HG03342 (cell line): ENCODE results near the gene PALLD.
"Not testable (repeated sequence)": the region's sequence is repeated elsewhere in the genome, so short reads cannot be mapped to it uniquely, and the experiment has no call there.

Experiments
- ATAC-seq: cut with Tn5 transposase; IDR thresholded peaks from one replicate; pipeline ENCODE4 v1.9.1; 2021; ENCODE audit warnings: mild to moderate bottlenecking, moderate library complexity; ENCODE audit not compliant: unreplicated experiment

The PALLD gene

DNA sequence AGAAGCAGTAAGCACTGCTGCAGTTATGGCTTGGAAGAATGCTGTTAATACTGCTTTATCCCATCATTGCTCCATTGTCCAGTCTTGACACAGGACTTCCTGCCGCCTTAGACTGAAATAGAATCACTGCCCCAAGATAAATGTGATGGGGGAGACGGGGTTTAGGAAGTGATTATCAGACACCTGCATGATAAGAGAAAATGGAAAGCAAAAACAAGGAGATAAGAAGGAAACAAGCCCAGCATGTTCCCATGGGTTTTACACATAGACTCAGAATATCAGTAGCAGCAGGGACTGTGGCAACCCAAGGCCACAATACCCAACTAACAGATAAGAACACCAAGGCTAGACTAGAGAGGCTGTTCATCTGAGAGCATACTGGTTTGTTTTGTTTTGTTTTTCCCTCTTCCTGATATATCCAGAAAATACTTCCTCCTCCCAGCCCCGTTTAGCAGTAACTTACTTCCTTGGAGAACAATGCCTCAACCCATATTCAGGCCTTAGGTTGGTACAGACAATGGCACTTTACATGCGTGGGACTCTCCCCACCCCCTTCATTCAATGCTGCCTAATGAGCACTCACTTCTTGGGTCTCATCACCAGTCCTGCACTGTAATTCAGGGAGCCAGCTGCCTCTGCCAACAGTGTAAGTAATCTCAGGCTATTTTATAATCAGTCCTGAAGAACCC is 280.6 kb downstream of the PALLD start:
- no peak for ATAC-seq

DNA sequence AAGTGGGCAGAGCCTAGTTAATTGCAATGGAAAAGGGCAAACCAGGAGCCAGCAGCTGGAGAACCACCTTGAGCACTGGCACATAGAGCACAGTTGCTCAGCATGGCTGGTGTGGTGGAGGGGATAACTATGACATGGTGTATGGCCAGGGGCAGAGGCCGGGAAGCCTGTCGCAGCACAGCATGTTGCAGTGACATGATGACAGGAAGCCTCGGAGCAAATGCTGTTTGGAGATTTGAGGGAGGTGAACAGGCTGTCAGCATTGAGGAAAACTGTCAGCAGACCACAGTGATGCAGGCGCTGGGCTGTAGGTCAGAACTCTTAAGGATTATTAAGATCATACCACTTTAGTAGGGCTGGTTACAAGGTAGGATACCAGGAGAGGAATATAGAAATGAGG is 284.5 kb downstream of the PALLD start:
- ATAC-seq, result no peak

DNA sequence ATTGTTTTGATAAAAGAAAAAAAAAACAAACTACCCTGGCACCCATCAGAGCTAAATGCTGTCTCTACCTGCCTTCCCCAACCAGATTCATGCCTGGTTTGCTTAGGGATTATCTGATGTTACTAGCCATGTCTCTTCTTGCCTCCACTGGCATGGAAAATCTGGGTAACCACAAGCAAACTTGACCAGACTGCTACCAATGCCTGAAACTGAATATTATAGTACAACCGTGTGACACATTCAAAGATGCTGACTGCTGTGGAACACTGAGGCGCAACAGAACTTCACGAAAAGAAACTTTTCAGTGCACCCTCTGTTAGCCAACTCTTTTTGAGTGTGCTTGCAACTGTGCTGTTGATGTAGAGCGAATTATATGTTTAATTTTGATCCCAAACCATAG is 285.1 kb downstream of the PALLD start:
- ATAC-seq, result no peak

DNA sequence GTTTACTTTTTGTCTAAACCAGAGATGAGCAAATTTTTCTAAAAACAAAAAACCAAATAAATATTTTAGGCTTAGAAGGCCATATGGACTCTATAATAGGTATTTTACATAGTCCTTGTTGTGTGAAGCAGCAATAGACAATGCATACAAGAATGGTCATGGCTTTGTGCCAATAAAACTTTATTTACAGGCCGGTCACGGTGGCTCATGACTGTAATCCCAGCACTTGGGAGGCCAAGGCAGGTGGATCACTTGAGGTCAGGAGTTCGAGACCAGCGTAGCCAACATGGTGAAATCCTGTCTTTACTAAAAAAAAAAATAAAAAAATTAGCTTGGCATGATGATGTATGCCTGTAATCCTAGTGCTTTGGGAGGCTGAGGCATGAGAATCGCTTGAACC is 285.6 kb downstream of the PALLD start:
- no peak for ATAC-seq

DNA sequence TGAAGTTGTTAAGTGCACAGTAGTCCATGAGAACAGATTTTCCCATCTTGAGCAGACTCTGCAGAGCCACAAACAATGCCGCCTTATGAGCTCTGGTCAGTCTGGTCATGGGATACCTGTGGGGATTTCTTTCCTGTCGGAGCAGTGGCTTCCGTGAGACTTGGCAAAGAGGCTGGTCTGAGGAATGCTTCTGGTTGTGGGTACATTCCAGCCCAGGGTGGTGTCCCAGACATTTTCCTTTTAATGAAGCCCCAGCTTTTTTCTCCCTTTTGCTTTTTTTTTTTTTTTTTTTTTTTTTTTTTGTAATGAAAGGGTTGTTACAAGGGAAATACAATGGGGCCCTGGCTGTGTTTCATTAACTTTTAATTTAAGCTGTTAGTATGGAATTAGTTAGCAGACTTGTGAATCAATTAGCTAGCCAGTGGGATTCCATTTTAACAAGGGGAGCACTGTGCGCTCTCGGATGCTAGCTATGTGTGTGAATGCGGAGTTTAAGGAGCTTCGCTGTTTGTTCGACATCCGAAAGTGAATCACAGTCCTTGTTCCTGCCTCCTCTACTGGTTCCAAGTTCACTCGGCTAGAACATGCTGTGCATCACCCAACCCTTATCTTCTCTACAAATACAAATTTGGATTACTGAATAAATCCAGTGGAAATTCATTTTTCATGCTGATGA is 288.1 kb downstream of the PALLD start:
- ATAC-seq, result no peak

- no peak for ATAC-seq
These were observed 290.5 kb downstream of the PALLD start for GRCh38 chr4:168787334-168787733.

DNA sequence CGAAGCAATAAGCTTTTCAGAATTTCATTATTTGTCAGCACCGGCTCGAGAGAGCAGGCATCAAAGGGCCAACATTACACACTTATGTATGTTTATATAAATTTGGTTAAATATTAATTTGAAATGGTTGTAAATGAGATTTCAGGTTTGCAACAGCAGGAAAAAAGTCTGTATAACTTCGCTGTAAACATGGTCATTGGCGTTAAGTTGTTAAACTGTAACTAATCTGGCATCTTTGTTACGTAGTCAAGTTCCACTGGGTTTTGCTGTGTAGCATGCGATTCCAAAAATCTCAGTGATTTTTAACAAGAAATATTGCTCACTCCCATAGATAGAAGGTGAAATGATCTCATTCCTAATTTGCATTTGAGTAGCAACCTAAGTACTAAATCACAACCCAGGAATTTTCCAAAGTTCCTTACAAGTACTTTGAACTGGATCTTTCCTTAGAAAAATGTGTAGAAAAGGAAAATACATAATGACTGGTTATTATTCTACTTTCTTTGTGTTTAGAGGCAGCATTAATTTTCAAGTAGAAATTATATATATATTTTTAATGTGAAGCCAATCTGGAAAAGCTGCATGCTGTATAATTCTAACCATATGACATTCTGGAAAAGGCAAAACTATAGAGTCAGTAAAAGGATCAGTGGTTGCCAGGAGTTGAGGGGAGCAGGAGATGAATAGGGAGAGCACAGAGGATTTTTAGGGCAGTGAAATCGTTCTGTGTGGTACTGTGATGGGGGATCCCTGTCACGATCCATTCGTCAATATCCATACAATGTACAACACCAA is 291.1 kb downstream of the PALLD start:
- ATAC-seq, result no peak

GRCh38 chr4:168790898-168791297 is 294.0 kb downstream of the PALLD start:
- ATAC-seq, result no peak

DNA sequence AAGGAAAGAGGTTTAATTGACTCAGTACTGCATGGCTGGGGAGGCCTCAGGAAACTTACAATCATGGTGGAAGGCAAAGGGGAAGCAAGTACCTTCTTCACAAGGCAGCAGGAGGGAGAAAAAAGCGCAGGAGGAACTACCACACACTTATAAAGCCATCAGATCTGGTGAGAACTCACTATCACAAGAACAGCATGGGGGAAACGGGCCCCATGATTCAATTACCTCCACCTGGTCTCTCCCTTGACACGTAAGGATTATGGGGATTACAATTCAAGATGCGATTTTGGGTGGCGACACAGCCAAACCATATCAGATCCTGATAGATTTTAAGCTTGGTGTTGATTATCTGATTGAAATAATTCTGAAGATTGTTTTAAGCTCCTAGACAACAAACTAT is 294.5 kb downstream of the PALLD start:
- ATAC-seq, result no peak

DNA sequence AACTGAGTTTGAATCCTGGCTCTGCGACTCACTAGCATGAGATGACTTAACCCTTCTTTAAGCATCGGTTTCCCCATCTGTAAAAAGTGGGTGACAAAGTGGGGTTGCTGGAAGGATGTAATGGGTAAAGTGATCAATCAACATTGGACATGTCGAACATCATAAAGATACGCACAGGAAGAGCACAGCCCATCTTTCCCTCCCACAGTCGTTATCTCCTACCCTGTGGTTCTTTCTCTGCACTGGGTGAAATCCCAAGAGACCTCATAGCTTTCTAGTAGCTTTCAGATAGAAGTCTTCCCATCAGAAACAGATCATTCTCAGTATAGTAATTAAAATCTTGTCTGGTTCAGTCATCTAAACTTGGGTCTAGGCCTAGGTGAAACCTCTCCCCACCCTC is 296.7 kb downstream of the PALLD start:
- no peak for ATAC-seq

GRCh38 chr4:168794092-168794707 is 297.3 kb downstream of the PALLD start:
- no peak for ATAC-seq

DNA sequence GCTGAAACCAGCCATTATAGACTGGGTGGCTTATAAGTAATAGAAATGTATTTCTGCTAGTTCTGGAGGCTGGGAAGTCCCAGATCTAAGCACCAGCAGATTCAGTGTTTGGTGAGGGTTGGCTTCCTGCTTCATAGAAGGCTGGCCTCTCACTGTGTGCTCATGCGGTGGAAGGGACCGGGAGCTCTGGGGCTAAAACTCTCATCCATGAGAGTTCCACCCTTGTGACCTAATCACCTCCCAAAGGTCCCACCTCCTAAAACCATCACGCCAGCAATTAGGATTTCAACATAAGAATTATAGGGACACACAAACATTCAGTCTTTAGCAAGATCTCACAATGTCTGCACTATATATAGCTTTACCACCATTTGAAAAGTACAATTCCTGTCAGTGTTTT is 298.0 kb downstream of the PALLD start:
- no peak for ATAC-seq

DNA sequence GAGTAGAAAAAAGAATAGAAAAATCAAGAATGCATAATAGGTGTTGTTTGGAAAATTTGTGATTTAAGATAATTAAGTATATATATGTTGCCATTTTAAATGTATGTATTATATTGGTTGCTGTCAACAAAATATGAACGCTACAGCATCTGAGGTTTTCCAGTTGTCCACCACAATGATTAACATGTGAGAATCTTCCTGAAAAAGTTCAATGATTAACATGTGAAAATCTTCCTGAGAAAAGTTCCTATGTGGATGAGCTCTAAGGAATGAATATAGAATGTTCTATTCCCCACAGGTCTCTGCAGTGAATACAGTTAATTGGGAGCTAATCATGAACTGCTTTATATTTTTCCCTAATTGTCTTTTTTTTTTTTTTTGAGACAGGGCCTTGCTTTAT is 298.5 kb downstream of the PALLD start:
- no peak for ATAC-seq

DNA sequence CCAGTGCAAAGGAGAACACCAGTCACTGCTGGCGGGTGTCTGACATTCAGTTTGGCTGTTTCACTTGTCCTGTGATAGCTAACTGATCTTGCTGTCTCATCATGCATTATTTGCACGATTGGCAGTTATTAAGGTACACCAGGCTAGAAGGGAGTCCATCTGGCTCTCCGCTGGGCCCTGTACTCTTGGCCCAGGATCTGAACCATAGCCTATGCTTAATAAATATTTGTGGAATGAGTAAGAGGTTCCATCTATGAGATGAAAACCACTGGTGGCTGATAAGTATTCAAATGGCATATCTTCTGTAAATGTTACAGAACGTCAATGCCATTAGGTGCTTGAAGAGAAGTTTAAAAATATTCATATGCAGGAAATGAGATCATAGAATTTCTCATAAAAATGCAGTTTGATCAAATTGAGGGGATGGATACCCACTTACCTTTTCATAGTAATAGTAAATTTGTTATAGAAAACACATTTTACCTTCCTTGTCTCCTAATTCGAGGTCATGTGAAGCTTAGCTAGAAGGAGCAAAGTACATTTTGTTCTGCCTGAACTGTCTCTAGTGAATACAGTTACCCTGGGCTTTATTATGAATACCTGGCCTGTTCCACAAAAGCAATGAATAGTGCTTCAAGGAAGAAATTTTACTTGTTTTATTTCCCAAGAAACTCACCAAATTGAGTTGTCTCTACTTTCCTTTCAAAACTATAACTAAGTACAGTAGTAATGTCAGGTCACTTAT is 299.7 kb downstream of the PALLD start:
- ATAC-seq, result no peak

- no peak for ATAC-seq
These were observed 300.3 kb downstream of the PALLD start for GRCh38 chr4:168797194-168797593.

DNA sequence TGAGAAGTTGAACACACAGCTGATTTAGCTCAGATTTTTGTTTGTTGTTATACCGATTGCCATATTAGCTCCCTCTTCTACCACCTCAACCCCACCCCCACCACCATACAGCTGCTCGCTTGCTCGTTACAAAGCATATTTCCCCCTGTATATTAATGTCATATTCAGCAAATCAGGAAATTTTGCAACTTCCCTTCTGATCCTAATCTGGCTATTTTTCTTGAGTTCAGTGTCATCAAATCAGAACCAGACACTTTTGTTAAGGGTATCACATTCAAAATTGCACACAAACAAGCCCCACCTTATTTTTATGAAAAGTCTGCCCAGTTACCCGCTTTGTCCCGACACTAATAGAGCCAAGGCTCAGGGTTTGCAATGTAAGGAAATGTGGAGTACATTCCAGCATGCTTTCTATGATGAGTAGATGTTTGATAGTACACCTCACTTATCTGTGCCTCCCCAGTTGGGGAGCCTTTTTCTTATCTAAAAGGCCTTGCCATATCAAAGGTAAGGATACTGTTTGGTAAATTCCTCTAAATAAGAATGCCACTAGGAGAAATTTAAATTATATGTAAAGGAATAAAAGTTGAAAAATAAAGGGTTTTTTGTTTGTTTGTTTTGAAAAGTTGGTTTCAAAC is 301.0 kb downstream of the PALLD start:
- no peak for ATAC-seq

DNA sequence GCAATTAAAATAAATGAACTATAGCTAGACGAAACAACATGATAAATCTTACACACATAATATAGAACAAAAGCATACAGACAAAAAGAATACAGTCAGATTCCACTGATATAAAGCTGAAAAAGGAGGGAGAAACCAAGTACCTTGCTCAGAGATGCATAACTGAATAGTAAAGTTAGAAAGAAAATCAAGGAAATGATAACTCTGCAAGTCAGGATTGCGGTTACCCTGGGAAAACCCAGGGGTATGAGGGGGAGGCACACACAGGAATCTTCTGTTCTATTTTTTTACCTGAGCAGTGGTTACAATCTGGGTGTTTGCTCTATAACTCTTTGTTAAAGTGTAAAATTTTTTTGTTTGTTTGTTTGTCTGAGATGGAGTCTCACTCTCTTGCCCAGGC is 304.1 kb downstream of the PALLD start:
- no peak for ATAC-seq

- no peak for ATAC-seq
These were observed 305.4 kb downstream of the PALLD start for GRCh38 chr4:168802222-168802621.

- not testable (repeated sequence) for ATAC-seq
These were observed 306.2 kb downstream of the PALLD start for GRCh38 chr4:168803052-168803451.

- ATAC-seq, result no peak
These were observed 306.9 kb downstream of the PALLD start for GRCh38 chr4:168803732-168804131.
